ENCODE measurements around the gene FIP1L1. TPM values are rescaled to one million over a fixed set of nuclear protein-coding genes. Genes with fewer than 3 reads are reported as not detected.

FIP1L1 gene
- total and polyA plus RNA-seq, 4 donors = 22.1 to 82.8 (median 32.0) TPM

Other genes with a start within 250 kb of the FIP1L1 start
- gene SCFD2, start 11.6 kb upstream of the FIP1L1 start, total RNA-seq = 10 to 100 TPM; 22.4 to 28.7 TPM
- gene SCFD2, start 11.6 kb upstream of the FIP1L1 start, polyA plus RNA-seq = 10 to 100 TPM in 1 of 2 donors, 1 to 10 TPM in 1; 5.2 to 10.3 TPM
- gene LNX1, start 213.8 kb downstream of the FIP1L1 start, total RNA-seq = 1 to 10 TPM; 4.0 to 5.2 TPM
- gene LNX1, start 213.8 kb downstream of the FIP1L1 start, polyA plus RNA-seq = 1 to 10 TPM; 1.4 to 2.3 TPM

Data from lung (tissue), 4 donors.